ENCODE measurements around the gene CD164L2. TPM values are rescaled to one million over a fixed set of nuclear protein-coding genes. Genes with fewer than 3 reads are reported as not detected.

Gene CD164L2
- total RNA-seq, 4 donors from 2014 or later, result not detected

- Histone ChIP-seq H3K27ac (replicated peaks in 1 of 4) (no peak overlapping the region), H3K4me1 (peaks cover 16 to 43% (median 30%) of the 10 kb centered on the region in 4 donors), H3K36me3 (peaks cover 23 to 94% (median 70%) of the 10 kb centered on the region in 4 donors), H3K4me3 (no peak overlapping the region), H3K9me3 (no peaks in the 10 kb centered on the region), H3K27me3 (no peaks in the 10 kb centered on the region)
- 67% methylated on average over 1 of the region's 3 CpGs for WGBS
- TF ChIP-seq POLR2AphosphoS5 (IDR thresholded peaks at IDR 0.05) (no peak), EP300 (IDR thresholded peaks at IDR 0.05) (no peak), CTCF (IDR thresholded peaks at IDR 0.05) (no peak)
- intact Hi-C loops (cut with DNase I), result loop anchor here (10.0 kb wide), 1 partner anchor 53 kb away; the partner anchor contains the start of gene CD164L2
- DNase-seq (ENCODE audit: extremely low spot score), result no peak
Measured at GRCh38 chr1:27331426-27331825, 51.7 kb downstream of the CD164L2 start.

GRCh38 chr1:27330786-27331185 lies 52.3 kb downstream of the CD164L2 start:
- no peak overlapping the region for H3K27ac ChIP-seq (replicated peaks in 1 of 4)
- no peak for DNase-seq (ENCODE audit: extremely low spot score)
- H3K36me3 ChIP-seq, result peaks cover 26 to 91% (median 70%) of the 10 kb centered on the region in 4 donors
- WGBS, result 66% methylated on average over 6 of the region's 8 CpGs
- H3K27me3 ChIP-seq, result no peaks in the 10 kb centered on the region
- no peak overlapping the region for H3K4me3 ChIP-seq
- intact Hi-C loops (cut with DNase I), result loop anchor here (10.0 kb wide), 1 partner anchor 54 kb away; the partner anchor contains the start of gene CD164L2
- H3K4me1 ChIP-seq, result peaks cover 22 to 49% (median 35%) of the 10 kb centered on the region in 4 donors
- no peaks in the 10 kb centered on the region for H3K9me3 ChIP-seq
- TF ChIP-seq EP300 (IDR thresholded peaks at IDR 0.05) (no peak), CTCF (IDR thresholded peaks at IDR 0.05) (no peak), POLR2AphosphoS5 (IDR thresholded peaks at IDR 0.05) (no peak), POLR2A (IDR thresholded peaks at IDR 0.05; ENCODE audit: low read depth) (no peak)

Other genes starting within 250 kb of the CD164L2 start
- 10 to 100 TPM in 3 of 4 donors, 1 to 10 TPM in 1; 8.3 to 29.2 (median 11.4) TPM for gene SLC9A1, start 228.2 kb downstream of the CD164L2 start, total RNA-seq
- gene WDTC1, start 148.7 kb downstream of the CD164L2 start, total RNA-seq, result 10 to 100 TPM; 39.9 to 79.8 (median 62.0) TPM
- gene TMEM222, start 61.2 kb downstream of the CD164L2 start, total RNA-seq, result 10 to 100 TPM; 23.3 to 35.3 (median 31.8) TPM
- 1 to 10 TPM in 2 of 4 donors, under 1 TPM in 2; 0.29 to 3.7 (median 1.5) TPM for gene SYTL1, start 41.3 kb downstream of the CD164L2 start, total RNA-seq
- 10 to 100 TPM; 29.7 to 80.1 (median 55.4) TPM for gene MAP3K6, start 16.4 kb downstream of the CD164L2 start, total RNA-seq
- gene FCN3, start 8.5 kb downstream of the CD164L2 start, total RNA-seq, result 10 to 100 TPM in 2 of 4 donors, 1 to 10 TPM in 2; 2.9 to 16.6 (median 10.5) TPM
- 1 to 10 TPM in 1 of 4 donors, under 1 TPM in 1, not detected in 2; 0.13 to 4.5 TPM for gene GPR3, start 9.3 kb upstream of the CD164L2 start, total RNA-seq
- 100 to 1,000 TPM in 2 of 4 donors, 10 to 100 TPM in 2; 78.5 to 141 (median 101) TPM for gene WASF2, start 106.8 kb upstream of the CD164L2 start, total RNA-seq
- 10 to 100 TPM; 14.7 to 54.3 (median 35.4) TPM for gene AHDC1, start 220.8 kb upstream of the CD164L2 start, total RNA-seq